Ishikawa (cell line): ENCODE data around the gene IGF2BP1.

ENCODE experiments used
- CEBPB ChIP-seq: IDR thresholded peaks from 2 replicates; pipeline ENCODE4 v1.6.1; 2012
- EP300 ChIP-seq: IDR thresholded peaks from 2 replicates; pipeline ENCODE4 v1.6.1; 2012; ENCODE audit warnings: borderline replicate concordance
- FOXM1 ChIP-seq: IDR thresholded peaks from 2 replicates; pipeline ENCODE4 v1.6.1; 2012; ENCODE audit warnings: low read depth, borderline replicate concordance
- YY1 ChIP-seq: IDR thresholded peaks from 2 replicates; pipeline ENCODE4 v1.6.1; 2012; ENCODE audit warnings: low read depth
- TF ChIP-seq, protein P1 (sequence below): IDR thresholded peaks from 2 replicates; pipeline ENCODE4 v1.6.1; 2012

DNA sequence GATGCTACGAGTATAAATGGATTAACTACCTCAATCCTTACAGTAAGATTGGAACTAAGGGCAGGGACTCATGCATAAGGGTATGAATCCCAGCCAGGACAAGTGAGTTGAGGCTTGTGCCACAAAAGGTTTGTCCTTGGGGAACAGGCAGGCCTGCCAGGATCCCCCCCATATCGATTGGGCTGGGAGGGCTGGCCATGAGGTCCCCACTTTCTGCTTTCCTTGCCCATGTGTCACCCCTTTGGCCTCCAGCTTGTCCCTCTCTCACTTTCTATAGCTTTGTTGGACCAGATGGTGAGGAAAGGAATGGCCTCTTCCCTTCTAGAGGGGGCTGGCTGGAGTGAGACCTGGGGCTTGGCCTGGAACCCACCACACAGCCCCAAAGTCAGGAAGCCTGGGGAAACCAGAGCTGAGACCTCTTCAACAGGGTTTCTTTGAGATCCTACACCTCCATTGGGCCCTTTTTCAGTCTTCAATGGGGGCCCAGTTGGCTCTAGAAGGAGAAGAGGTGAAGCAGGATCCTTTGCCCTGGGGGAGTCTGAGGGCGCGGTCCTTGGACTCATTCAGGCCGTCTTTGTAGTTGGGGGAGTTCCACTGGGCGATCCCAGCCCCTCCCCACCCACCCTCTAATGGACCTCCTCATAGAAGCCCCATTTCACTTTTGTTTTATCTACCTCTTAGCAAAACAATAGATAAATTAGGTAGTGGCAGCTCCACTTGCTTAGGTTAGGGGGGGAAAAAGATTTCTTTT lies 57.3 kb downstream of the IGF2BP1 start:
- no peak for TF ChIP-seq YY1
- no peak for TF ChIP-seq EP300
- TF ChIP-seq, protein P1, sequence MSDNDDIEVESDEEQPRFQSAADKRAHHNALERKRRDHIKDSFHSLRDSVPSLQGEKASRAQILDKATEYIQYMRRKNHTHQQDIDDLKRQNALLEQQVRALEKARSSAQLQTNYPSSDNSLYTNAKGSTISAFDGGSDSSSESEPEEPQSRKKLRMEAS, result no peak
- TF ChIP-seq CEBPB, result no peak
- TF ChIP-seq FOXM1, result no peak
